K562 (cell line): ENCODE results near the gene COX6A1. TPM values are rescaled to one million over a fixed set of nuclear protein-coding genes. Genes with fewer than 3 reads are reported as not detected.
A peak's percentile ranks its signal among the peaks of the same experiment; 100 is the strongest.

ENCODE experiments used
- BACH1 ChIP-seq: fragments of 200-800 bp; sonication (Bioruptor generic); IDR thresholded peaks from 2 replicates; pipeline ENCODE4 v1.6.1; 2016; ENCODE audit warnings: missing genetic modification characterization, missing compliant biosample characterization
- CEBPB ChIP-seq: fragments of 450-650 bp; IDR thresholded peaks from 2 replicates; pipeline ENCODE4 v1.6.1; 2016; ENCODE audit warnings: missing genetic modification characterization, missing compliant biosample characterization
- EP300 ChIP-seq: IDR thresholded peaks from 2 replicates; pipeline ENCODE4 v1.6.1; 2012; ENCODE audit warnings: low read length, improper control_type of control experiment
- JUNB ChIP-seq: fragments of 450-650 bp; formaldehyde crosslinking; conservative IDR thresholded peaks from 2 replicates; pipeline ENCODE4 v1.4.0; 2020; ENCODE audit warnings: mild to moderate bottlenecking
- KAT7 ChIP-seq: sonication (generic); formaldehyde crosslinking; IDR thresholded peaks from 2 replicates; pipeline ENCODE4 v1.8.0; 2022; ENCODE audit warnings: missing genetic modification reagents, mild to moderate bottlenecking, borderline replicate concordance
- MAFF ChIP-seq: IDR thresholded peaks from 2 replicates; pipeline ENCODE4 v1.6.1; 2012; ENCODE audit warnings: low read length, improper control_type of control experiment
- NELFE ChIP-seq: IDR thresholded peaks from 2 replicates; pipeline ENCODE4 v1.6.1; 2011; ENCODE audit warnings: mild to moderate bottlenecking; ENCODE audit not compliant: insufficient read depth, insufficient read length
- POLR2A ChIP-seq: fragments of 450-650 bp; conservative IDR thresholded peaks from 2 replicates; pipeline ENCODE4 v1.6.1; 2016
- POLR3A ChIP-seq: IDR thresholded peaks from 2 replicates; pipeline ENCODE4 v1.6.1; 2011; ENCODE audit warnings: borderline replicate concordance, mild to moderate bottlenecking, moderate library complexity; ENCODE audit not compliant: insufficient read length, insufficient read depth; ENCODE audit errors: extremely low read depth
- RB1 ChIP-seq: fragments of 450-650 bp; IDR thresholded peaks from 2 replicates; pipeline ENCODE4 v1.6.1; 2017; ENCODE audit warnings: low read depth, mild to moderate bottlenecking
- RBM34 ChIP-seq: fragments of 200-400 bp; formaldehyde crosslinking; IDR thresholded peaks from 2 replicates; pipeline ENCODE4 v1.6.1; 2018; ENCODE audit warnings: low read length, borderline replicate concordance; ENCODE audit not compliant: insufficient read depth
- RCOR1 ChIP-seq, 2 experiments: IDR thresholded peaks; 2 replicates each; pipeline ENCODE4 v1.6.1; 2012; ENCODE audit warnings: low read depth in 2 of 2, low read length in 2 of 2, borderline replicate concordance in 1 of 2, improper control_type of control experiment in 1 of 2
- SMAD4 ChIP-seq: fragments of 250-450 bp; sonication (Bioruptor Pico); conservative IDR thresholded peaks from 2 replicates; pipeline ENCODE4 v1.8.0; 2021; ENCODE audit warnings: inconsistent platforms, mild to moderate bottlenecking, moderate library complexity
- SMARCC2 ChIP-seq: fragments of 450-650 bp; IDR thresholded peaks from 2 replicates; pipeline ENCODE4 v1.6.1; 2017; ENCODE audit warnings: antibody characterized with exemption, moderate library complexity, mild to moderate bottlenecking, low read depth
- SPI1 ChIP-seq: IDR thresholded peaks from 2 replicates; pipeline ENCODE4 v1.6.1; 2011; ENCODE audit warnings: low read depth, low read length, control low read depth, borderline replicate concordance
- TCF7 ChIP-seq: sonication (generic); IDR thresholded peaks from 2 replicates; pipeline ENCODE4 v1.6.1; 2016; ENCODE audit warnings: antibody characterized with exemption, borderline replicate concordance
- TCF7L2 ChIP-seq: fragments of 150-350 bp; IDR thresholded peaks from 2 replicates; pipeline ENCODE4 v1.6.1; 2016; ENCODE audit warnings: low read depth, mild to moderate bottlenecking, low read length, moderate library complexity
- YBX1 ChIP-seq: fragments of 450-650 bp; IDR thresholded peaks from 2 replicates; pipeline ENCODE4 v1.7.1; 2016; ENCODE audit warnings: mild to moderate bottlenecking
- ZC3H8 ChIP-seq: fragments of 450-650 bp; IDR thresholded peaks from 2 replicates; pipeline ENCODE4 v1.6.1; 2017
- ZNF24 ChIP-seq: fragments of 450-650 bp; IDR thresholded peaks from 2 replicates; pipeline ENCODE4 v1.6.1; 2016
- ZNF431 ChIP-seq: sonication (generic); formaldehyde crosslinking; IDR thresholded peaks from 2 replicates; pipeline ENCODE4 v1.8.0; 2022; ENCODE audit warnings: mild to moderate bottlenecking, missing genetic modification reagents
- ZNF561 ChIP-seq: fragments of 450-650 bp; formaldehyde crosslinking; conservative IDR thresholded peaks from 2 replicates; pipeline ENCODE4 v1.4.0; 2020; ENCODE audit warnings: mild to moderate bottlenecking, moderate library complexity
- polyA plus RNA-seq, 8 experiments: library from polyadenylated mRNA; depleted of rRNA in 4 of 8; stranded (reverse) in 5 of 8; unstranded in 3 of 8; fragments of >200 nt; fragmentation: Nextera tagmentation in 2 of 8; fragmentation: Illumina TruSeq in 1 of 8; extraction: Ambion mirVana in 2 of 8; extraction: Trizol in 1 of 8; gene quantifications; 2 replicates each; pipeline versions ENCODE4 v1.2.1 to v1.2.3, GENCODE V29; 2011 to 2014; ENCODE audit warnings: inconsistent platforms in 1 of 8, missing spikeins in 1 of 8
- total RNA-seq, 7 experiments: library from RNA; depleted of rRNA in 6 of 7; stranded (reverse); fragments of >200 nt in 6 of 7; fragmentation: Illumina TruSeq in 2 of 7; extraction: Trizol in 2 of 7; gene quantifications; 2 replicates each; pipeline versions ENCODE4 v1.2.1 to v1.2.3, GENCODE V29; 2011 to 2021; ENCODE audit warnings: low replicate concordance in 1 of 7
- TF ChIP-seq, protein P1 (sequence below): fragments of 450-650 bp; IDR thresholded peaks from 2 replicates; pipeline ENCODE4 v1.6.1; 2017; ENCODE audit warnings: antibody characterized with exemption, mild to moderate bottlenecking
- TF ChIP-seq, protein P2 (sequence below): fragments of 250-450 bp; sonication (Bioruptor Pico); IDR thresholded peaks from 2 replicates; pipeline ENCODE4 v1.6.1; 2021; ENCODE audit warnings: mild to moderate bottlenecking
- TF ChIP-seq, protein P3 (sequence below): IDR thresholded peaks from 2 replicates; pipeline ENCODE4 v1.6.1; 2011; ENCODE audit not compliant: insufficient read length; ENCODE audit errors: extremely low read depth

COX6A1 gene
- total and polyA plus RNA-seq, 9 of the 15 experiments (the other 6 are each of a cell fraction or from before 2014, with no cell fraction given), result 414 to 4,142 (median 931) TPM

DNA sequence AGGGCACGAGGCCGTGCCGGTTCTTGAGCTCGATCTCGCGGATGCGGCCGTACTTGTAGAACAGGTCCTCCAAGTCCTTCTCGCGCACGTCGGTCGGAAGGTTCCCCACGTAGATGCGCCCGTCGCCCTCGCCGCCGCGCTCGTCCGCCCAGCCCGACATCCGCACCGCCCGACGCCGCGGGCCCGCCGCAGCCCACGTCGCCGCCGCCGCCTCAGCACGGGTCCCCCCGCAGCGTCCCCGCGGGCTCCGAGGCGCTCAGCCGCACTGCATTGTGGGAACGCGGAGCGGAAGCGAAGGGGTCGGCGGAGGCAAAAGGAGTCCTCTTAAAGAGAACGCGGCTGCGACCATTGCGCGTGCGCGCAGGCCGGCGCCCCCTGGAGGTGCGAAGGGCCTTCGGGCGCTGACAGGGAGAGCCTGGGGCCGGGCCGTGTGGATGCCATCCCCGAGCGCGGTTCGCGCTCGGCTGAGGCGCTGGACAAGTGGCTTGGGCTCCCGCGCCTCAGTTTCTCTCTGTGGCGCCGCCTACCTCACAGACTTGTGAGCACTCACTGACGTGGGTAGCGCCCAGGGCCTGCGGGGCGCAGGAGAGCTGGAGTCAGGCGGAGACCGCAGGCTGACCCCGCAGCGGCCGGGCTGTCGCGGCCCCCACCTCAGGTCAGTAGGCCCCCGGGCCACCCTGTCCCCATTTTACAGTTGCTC is 31.7 kb downstream of the COX6A1 start, which contains the start of gene SRSF9 (continued):
- no peak for TF ChIP-seq SMARCC2
- no peak for TF ChIP-seq POLR3A
- TF ChIP-seq TCF7, result no peak
- TF ChIP-seq RB1, result peak; percentile 90
- TF ChIP-seq, protein P1, sequence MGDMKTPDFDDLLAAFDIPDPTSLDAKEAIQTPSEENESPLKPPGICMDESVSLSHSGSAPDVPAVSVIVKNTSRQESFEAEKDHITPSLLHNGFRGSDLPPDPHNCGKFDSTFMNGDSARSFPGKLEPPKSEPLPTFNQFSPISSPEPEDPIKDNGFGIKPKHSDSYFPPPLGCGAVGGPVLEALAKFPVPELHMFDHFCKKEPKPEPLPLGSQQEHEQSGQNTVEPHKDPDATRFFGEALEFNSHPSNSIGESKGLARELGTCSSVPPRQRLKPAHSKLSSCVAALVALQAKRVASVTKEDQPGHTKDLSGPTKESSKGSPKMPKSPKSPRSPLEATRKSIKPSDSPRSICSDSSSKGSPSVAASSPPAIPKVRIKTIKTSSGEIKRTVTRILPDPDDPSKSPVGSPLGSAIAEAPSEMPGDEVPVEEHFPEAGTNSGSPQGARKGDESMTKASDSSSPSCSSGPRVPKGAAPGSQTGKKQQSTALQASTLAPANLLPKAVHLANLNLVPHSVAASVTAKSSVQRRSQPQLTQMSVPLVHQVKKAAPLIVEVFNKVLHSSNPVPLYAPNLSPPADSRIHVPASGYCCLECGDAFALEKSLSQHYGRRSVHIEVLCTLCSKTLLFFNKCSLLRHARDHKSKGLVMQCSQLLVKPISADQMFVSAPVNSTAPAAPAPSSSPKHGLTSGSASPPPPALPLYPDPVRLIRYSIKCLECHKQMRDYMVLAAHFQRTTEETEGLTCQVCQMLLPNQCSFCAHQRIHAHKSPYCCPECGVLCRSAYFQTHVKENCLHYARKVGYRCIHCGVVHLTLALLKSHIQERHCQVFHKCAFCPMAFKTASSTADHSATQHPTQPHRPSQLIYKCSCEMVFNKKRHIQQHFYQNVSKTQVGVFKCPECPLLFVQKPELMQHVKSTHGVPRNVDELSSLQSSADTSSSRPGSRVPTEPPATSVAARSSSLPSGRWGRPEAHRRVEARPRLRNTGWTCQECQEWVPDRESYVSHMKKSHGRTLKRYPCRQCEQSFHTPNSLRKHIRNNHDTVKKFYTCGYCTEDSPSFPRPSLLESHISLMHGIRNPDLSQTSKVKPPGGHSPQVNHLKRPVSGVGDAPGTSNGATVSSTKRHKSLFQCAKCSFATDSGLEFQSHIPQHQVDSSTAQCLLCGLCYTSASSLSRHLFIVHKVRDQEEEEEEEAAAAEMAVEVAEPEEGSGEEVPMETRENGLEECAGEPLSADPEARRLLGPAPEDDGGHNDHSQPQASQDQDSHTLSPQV, result peak; percentile 86
- no peak for TF ChIP-seq NELFE
- no peak for TF ChIP-seq MAFF
- TF ChIP-seq, protein P2, sequence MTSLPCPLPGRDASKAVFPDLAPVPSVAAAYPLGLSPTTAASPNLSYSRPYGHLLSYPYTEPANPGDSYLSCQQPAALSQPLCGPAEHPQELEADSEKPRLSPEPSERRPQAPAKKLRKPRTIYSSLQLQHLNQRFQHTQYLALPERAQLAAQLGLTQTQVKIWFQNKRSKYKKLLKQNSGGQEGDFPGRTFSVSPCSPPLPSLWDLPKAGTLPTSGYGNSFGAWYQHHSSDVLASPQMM (CRISPR knock-in tag), result no peak
- TF ChIP-seq TCF7L2, result no peak
- TF ChIP-seq EP300, result no peak
- no peak for TF ChIP-seq JUNB (CRISPR knock-in tag)
- no peak for TF ChIP-seq ZNF561 (CRISPR knock-in tag)
- TF ChIP-seq POLR2A, result peak; percentile 87
- TF ChIP-seq CEBPB (tag), result no peak
- TF ChIP-seq ZC3H8, result no peak
- TF ChIP-seq ZNF431 (CRISPR knock-in tag), result no peak
- no peak for TF ChIP-seq RBM34
- no peak for TF ChIP-seq BACH1
- peak; percentile 61; the same call in 1 of the 2 replicates for TF ChIP-seq ZNF24
- TF ChIP-seq, protein P3, sequence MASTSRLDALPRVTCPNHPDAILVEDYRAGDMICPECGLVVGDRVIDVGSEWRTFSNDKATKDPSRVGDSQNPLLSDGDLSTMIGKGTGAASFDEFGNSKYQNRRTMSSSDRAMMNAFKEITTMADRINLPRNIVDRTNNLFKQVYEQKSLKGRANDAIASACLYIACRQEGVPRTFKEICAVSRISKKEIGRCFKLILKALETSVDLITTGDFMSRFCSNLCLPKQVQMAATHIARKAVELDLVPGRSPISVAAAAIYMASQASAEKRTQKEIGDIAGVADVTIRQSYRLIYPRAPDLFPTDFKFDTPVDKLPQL, result no peak
- TF ChIP-seq SMAD4 (CRISPR knock-in tag), result peak; percentile 75; the same call in 1 of the 2 replicates
- TF ChIP-seq SPI1, result 0 out of 2 replicates have a peak, but pooled peaks have one; percentile 47
- TF ChIP-seq RCOR1 (IDR thresholded peaks at IDR 0.05; ENCODE audit: borderline replicate concordance in 1 of 2, low read depth in 2 of 2, low read length in 2 of 2), result peak in 1 of 2 experiments; percentile 64; a peak in 3 of 4 replicates
- peak; percentile 61; the same call in 1 of the 2 replicates for TF ChIP-seq KAT7 (CRISPR knock-in tag)
- no peak for TF ChIP-seq YBX1
